Astrocyte (in vitro differentiated cells and primary cell): ENCODE results near the gene TOPORS.

Experiments
- CTCF ChIP-seq: IDR thresholded peaks from 2 replicates; pipeline ENCODE4 v1.5.1; 2011; ENCODE audit warnings: low read depth, mild to moderate bottlenecking, inconsistent platforms, low read length, moderate library complexity; ENCODE audit not compliant: insufficient read depth
- EZH2 ChIP-seq: IDR thresholded peaks from 2 replicates; pipeline ENCODE4 v1.6.1; 2012; ENCODE audit warnings: mild to moderate bottlenecking, low read length, inconsistent platforms; ENCODE audit not compliant: insufficient read depth

DNA sequence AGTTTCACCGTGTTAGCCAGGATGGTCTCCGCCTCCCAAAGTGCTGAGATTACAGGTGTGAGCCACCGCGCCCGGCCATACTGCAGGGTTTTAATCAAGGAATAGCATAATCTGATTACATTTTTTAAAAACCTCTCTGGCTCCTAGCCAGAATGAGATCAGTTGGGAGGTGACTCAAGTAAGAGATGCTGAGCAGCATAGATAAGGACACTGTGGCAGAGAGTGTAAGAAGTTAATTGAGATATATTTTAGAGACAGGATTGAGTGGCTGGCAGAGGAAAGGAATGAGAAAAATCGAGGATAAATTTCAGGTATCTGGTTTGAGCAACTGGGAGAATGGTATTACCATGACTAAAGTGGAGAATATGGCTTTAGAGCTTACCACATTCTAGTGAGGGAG lies 19.1 kb downstream of the TOPORS start:
- TF ChIP-seq CTCF (no peak), EZH2 (no peak)
